Testis (tissue), 2 donors: ENCODE measurements around the gene STAC2.

Source experiments
- POLR2A ChIP-seq: fragments of 450-650 bp; IDR thresholded peaks from one replicate; pipeline ENCODE4 v1.6.1; 2017; ENCODE audit warnings: antibody characterized with exemption, mild to moderate bottlenecking, moderate library complexity
- TF ChIP-seq, protein P1 (sequence below), 3 experiments: fragments of 450-650 bp in 2 of 3; fragments of 200-600 bp in 1 of 3; sonication (generic) in 1 of 3; IDR thresholded peaks; one replicate each; pipeline ENCODE4 v1.5.1; 2016 to 2019; ENCODE audit warnings: antibody characterized with exemption in 3 of 3, mild to moderate bottlenecking in 2 of 3, moderate library complexity in 1 of 3

DNA sequence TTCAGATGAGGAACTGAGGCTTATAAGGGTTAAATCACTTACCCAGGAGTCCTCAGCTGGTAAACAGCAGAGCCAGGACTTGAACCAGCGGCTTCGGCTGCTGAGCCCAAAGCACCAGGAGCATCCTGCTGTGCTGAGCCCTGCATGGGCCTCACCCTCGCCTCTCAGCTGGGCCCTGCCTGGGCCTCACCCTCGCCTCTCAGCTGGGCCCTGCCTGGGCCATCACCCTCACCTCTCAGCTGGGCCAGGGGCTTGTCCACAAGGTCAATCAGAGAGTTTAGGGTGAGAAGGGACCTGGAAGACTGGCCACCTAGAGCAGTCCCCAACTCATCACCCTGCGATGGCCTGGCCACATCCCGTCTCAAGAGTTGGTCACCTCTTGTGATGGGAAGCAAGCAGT is 4.2 kb downstream of the STAC2 start:
- TF ChIP-seq, protein P1, sequence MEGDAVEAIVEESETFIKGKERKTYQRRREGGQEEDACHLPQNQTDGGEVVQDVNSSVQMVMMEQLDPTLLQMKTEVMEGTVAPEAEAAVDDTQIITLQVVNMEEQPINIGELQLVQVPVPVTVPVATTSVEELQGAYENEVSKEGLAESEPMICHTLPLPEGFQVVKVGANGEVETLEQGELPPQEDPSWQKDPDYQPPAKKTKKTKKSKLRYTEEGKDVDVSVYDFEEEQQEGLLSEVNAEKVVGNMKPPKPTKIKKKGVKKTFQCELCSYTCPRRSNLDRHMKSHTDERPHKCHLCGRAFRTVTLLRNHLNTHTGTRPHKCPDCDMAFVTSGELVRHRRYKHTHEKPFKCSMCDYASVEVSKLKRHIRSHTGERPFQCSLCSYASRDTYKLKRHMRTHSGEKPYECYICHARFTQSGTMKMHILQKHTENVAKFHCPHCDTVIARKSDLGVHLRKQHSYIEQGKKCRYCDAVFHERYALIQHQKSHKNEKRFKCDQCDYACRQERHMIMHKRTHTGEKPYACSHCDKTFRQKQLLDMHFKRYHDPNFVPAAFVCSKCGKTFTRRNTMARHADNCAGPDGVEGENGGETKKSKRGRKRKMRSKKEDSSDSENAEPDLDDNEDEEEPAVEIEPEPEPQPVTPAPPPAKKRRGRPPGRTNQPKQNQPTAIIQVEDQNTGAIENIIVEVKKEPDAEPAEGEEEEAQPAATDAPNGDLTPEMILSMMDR (IDR thresholded peaks at IDR 0.05) = no peak
- no peak for TF ChIP-seq POLR2A
